Smooth muscle cell (in vitro differentiated cells): ENCODE results near the gene M1AP. TPM values are rescaled to one million over a fixed set of nuclear protein-coding genes. Genes with fewer than 3 reads are reported as not detected.

ENCODE experiments used
- DNase-seq: peaks from one replicate; lab custom pipeline; 2025; ENCODE audit not compliant: unreplicated experiment; lab: John Stamatoyannopoulos, UW
- H2AFZ ChIP-seq: fragments of 200-600 bp; sonication (generic); 2 replicates; pipeline ENCODE4 v1.6.0; 2016; ENCODE audit warnings: antibody characterized with exemption, low read depth, mild to moderate bottlenecking
- H3F3A ChIP-seq: fragments of 200-600 bp; sonication (generic); 2 replicates; pipeline ENCODE4 v1.6.0; 2017; ENCODE audit warnings: antibody characterized with exemption, low read depth
- H3K27ac ChIP-seq: fragments of 200-600 bp; sonication (generic); 2 replicates; pipeline ENCODE4 v1.5.1; 2016; ENCODE audit warnings: low read depth, mild to moderate bottlenecking
- H3K27me3 ChIP-seq: fragments of 200-600 bp; sonication (generic); 2 replicates; pipeline ENCODE4 v1.6.1; 2016; ENCODE audit warnings: low read depth, mild to moderate bottlenecking
- H3K36me3 ChIP-seq: fragments of 200-600 bp; sonication (generic); 2 replicates; pipeline ENCODE4 v1.5.1; 2016; ENCODE audit warnings: low read depth
- H3K4me1 ChIP-seq: fragments of 200-600 bp; sonication (generic); 2 replicates; pipeline ENCODE4 v1.5.1; 2016; ENCODE audit warnings: low read depth
- H3K4me2 ChIP-seq: fragments of 200-600 bp; sonication (generic); 2 replicates; pipeline ENCODE4 v1.6.0; 2016; ENCODE audit warnings: mild to moderate bottlenecking
- H3K4me3 ChIP-seq: fragments of 200-600 bp; sonication (generic); 2 replicates; pipeline ENCODE4 v1.5.1; 2016; ENCODE audit warnings: mild to moderate bottlenecking
- H3K79me2 ChIP-seq: fragments of 200-600 bp; sonication (generic); 2 replicates; pipeline ENCODE4 v1.6.0; 2016; ENCODE audit warnings: low read depth, mild to moderate bottlenecking
- H3K9ac ChIP-seq: fragments of 200-600 bp; sonication (generic); 2 replicates; pipeline ENCODE4 v1.6.0; 2016; ENCODE audit warnings: low read depth
- H3K9me3 ChIP-seq: fragments of 200-600 bp; sonication (generic); replicated peaks from 2 replicates; pipeline ENCODE4 v1.5.1; 2016; ENCODE audit warnings: low read depth
- H4K20me1 ChIP-seq: fragments of 200-600 bp; sonication (generic); 2 replicates; pipeline ENCODE4 v1.6.0; 2016; ENCODE audit warnings: low read depth
- WGBS: methylation state at CpG from one replicate; pipeline ENCODE4 v1.1.7; 2016; ENCODE audit warnings: low lambda C conversion rate; 5-methylcytosine and 5-hydroxymethylcytosine counted together
- polyA plus RNA-seq: library from polyadenylated mRNA; unstranded; fragments of >200 nt; fragmentation: Nextera tagmentation; extraction: Ambion mirVana; gene quantifications from 2 replicates; pipeline ENCODE4 v1.2.1, GENCODE V29; 2016
- total RNA-seq: library from RNA; depleted of rRNA; stranded (reverse); fragments of >200 nt; gene quantifications from 2 replicates; pipeline ENCODE4 v1.2.3, GENCODE V29; 2014
- TF ChIP-seq, protein P1 (sequence below): fragments of 200-600 bp; sonication (generic); IDR thresholded peaks from 2 replicates; pipeline ENCODE4 v1.5.1; 2017; ENCODE audit warnings: borderline replicate concordance, mild to moderate bottlenecking, antibody characterized with exemption; ENCODE audit not compliant: insufficient read depth, poor library complexity, severe bottlenecking

M1AP gene
- total and polyA plus RNA-seq, 2 experiments from 2014 or later, result 1.0 to 1.2 TPM

DNA sequence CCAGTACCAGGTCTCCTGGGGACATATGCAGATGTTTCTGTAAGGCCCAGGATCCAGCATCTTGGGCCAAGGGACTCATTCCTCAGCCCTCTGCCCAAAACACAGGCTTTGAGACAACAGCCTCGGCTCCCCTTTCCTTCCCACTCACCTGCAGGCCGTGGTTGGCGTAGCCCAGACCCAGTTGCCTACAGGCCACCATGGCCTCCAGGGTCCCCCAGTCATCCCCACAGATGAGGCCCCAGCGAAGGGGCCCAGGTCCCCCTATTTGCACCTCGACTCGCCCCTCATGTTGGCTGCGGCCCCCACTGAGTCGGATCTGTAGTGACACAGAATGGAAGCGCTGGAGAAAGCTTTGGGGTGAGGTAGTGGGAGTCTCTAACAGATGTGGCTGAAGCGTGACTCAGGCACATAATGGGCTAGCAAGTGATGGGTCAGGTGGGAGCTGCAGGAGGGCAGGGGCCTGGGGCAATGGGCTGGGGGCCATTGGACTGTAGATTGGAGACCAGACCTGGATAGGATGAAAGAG lies 112.6 kb downstream of the M1AP start:
- TF ChIP-seq, protein P1, sequence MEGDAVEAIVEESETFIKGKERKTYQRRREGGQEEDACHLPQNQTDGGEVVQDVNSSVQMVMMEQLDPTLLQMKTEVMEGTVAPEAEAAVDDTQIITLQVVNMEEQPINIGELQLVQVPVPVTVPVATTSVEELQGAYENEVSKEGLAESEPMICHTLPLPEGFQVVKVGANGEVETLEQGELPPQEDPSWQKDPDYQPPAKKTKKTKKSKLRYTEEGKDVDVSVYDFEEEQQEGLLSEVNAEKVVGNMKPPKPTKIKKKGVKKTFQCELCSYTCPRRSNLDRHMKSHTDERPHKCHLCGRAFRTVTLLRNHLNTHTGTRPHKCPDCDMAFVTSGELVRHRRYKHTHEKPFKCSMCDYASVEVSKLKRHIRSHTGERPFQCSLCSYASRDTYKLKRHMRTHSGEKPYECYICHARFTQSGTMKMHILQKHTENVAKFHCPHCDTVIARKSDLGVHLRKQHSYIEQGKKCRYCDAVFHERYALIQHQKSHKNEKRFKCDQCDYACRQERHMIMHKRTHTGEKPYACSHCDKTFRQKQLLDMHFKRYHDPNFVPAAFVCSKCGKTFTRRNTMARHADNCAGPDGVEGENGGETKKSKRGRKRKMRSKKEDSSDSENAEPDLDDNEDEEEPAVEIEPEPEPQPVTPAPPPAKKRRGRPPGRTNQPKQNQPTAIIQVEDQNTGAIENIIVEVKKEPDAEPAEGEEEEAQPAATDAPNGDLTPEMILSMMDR, result no peak
- Histone ChIP-seq H3K9me3 (no peaks in the 10 kb centered on the region), H3K27ac (no peak overlapping the region), H3K27me3 (no peaks in the 10 kb centered on the region), H3K36me3 (no peaks in the 10 kb centered on the region), H3K4me2 (no peak overlapping the region), H2AFZ (no peak overlapping the region), H3K4me1 (peaks cover 4% of the 10 kb centered on the region), H3K9ac (no peak overlapping the region), H4K20me1 (no peaks in the 10 kb centered on the region), H3K79me2 (peaks cover 5% of the 10 kb centered on the region), H3F3A (peaks cover 29% of the 10 kb centered on the region), H3K4me3 (no peak overlapping the region)
- DNase-seq, result no peak
- WGBS, result 96% methylated on average over 10 of the region's 10 CpGs

DNA sequence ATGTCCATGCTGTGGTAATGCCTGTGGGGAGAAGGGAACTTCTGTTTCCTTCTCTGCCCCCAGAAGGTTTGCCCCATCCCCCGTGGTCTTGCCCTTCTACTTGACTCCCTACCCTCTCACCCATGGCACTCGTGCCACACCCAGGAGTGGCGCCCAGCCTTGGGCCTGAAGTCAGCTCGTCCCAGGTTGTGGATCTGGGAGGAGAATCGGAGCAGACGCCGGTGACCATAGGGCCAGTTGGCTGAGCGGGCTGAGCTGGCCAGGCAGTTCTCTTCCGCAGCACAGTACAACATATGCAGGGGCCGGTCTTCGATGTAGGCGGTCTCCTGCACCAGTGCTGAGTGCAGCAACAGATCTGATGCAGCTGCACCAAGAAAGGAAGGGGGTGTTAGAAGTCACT lies 113.7 kb downstream of the M1AP start:
- Histone ChIP-seq H4K20me1 (no peaks in the 10 kb centered on the region), H3K36me3 (no peaks in the 10 kb centered on the region), H3K4me1 (peaks cover 4% of the 10 kb centered on the region), H3K27ac (no peak overlapping the region), H2AFZ (no peak overlapping the region), H3K4me2 (no peak overlapping the region), H3F3A (peaks cover 29% of the 10 kb centered on the region), H3K4me3 (no peak overlapping the region), H3K9ac (no peak overlapping the region), H3K79me2 (peaks cover 12% of the 10 kb centered on the region), H3K27me3 (no peaks in the 10 kb centered on the region), H3K9me3 (no peaks in the 10 kb centered on the region)
- WGBS, result 96% methylated on average over 12 of the region's 12 CpGs
- TF ChIP-seq, protein P1, result no peak
- DNase-seq, result no peak

DNA sequence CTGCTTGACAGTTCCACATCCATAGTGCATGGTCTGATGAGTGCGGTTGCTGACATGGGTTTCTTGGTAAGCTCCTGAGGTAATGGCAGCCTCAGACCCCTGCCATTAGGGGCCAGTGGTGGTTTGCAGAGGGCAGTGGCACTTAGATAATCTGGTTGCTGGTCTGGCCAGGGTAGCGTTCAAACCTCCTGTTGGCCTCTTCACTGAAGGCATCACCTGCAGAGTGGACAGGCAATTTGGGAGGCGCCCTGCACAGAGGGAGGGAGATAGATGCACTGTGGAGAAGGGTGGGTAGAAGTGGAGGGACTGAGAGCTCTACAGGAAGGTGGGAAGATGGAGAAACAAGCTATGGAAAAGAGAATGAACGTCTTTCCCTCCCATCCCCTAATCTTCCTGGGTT lies 114.7 kb downstream of the M1AP start:
- Histone ChIP-seq H3K27me3 (no peaks in the 10 kb centered on the region), H3K9ac (no peak overlapping the region), H2AFZ (no peak overlapping the region), H4K20me1 (no peaks in the 10 kb centered on the region), H3K27ac (no peak overlapping the region), H3F3A (peaks cover 29% of the 10 kb centered on the region), H3K9me3 (no peaks in the 10 kb centered on the region), H3K36me3 (no peaks in the 10 kb centered on the region), H3K79me2 (peaks cover 21% of the 10 kb centered on the region), H3K4me1 (peaks cover 9% of the 10 kb centered on the region), H3K4me3 (no peak overlapping the region), H3K4me2 (no peak overlapping the region)
- DNase-seq, result no peak
- TF ChIP-seq, protein P1, result no peak
- 89% methylated on average over 4 of the region's 4 CpGs for WGBS

DNA sequence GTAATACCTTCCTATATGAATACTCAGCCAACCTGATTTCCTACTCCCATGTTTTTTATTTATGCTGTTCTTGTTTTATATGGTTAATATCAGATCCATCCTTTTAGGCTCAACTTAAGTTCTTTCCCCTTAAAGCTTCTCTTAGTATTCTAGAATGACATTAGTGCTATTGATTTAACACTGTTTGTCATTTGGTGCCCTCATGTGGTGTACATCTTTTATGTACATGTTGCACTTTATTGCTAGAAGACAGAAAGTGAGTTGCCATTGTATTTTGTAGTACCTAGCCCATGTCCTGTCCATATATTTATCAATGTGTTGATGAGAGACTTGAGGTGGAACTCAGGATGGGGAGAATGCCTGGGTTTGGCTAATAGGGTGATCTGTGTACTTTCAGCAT lies 115.9 kb downstream of the M1AP start:
- no peak overlapping the region for H3K9ac ChIP-seq
- H3K4me3 ChIP-seq, result no peak overlapping the region
- peaks cover 11% of the 10 kb centered on the region for H3K4me1 ChIP-seq
- no peak overlapping the region for H3K27ac ChIP-seq
- DNase-seq, result no peak
- no peaks in the 10 kb centered on the region for H3K9me3 ChIP-seq
- H2AFZ ChIP-seq, result no peak overlapping the region
- peaks cover 11% of the 10 kb centered on the region for H4K20me1 ChIP-seq
- H3K36me3 ChIP-seq, result no peaks in the 10 kb centered on the region
- H3K27me3 ChIP-seq, result no peaks in the 10 kb centered on the region
- H3K4me2 ChIP-seq, result no peak overlapping the region
- H3K79me2 ChIP-seq, result peaks cover 28% of the 10 kb centered on the region
- TF ChIP-seq, protein P1, result peak; percentile 30
- peaks cover 28% of the 10 kb centered on the region for H3F3A ChIP-seq
